Endothelial cell of umbilical vein (primary cell): ENCODE results near the gene SAP30. TPM values are rescaled to one million over a fixed set of nuclear protein-coding genes. Genes with fewer than 3 reads are reported as not detected.

ENCODE experiments used
- BruUV-seq: library from RNA; stranded (reverse); fragments of 400-500 nt; replicated peaks from 2 replicates; lab custom pipeline; 2021; lab: Mats Ljungman, UMichigan
- CTCF ChIA-PET: fragments of 300-600, 350-600 bp; sonication (Branson Sonifier 250); formaldehyde crosslinking; loops from one replicate; lab custom pipeline; 2021; ENCODE audit warnings: antibody characterized with exemption, inconsistent platforms; lab: Charles Lee
- POLR2A ChIA-PET: fragments of 300-600, 350-600 bp; sonication (Branson Sonifier 250); formaldehyde crosslinking; loops from one replicate; lab custom pipeline; 2021; ENCODE audit warnings: antibody characterized with exemption, inconsistent platforms; lab: Charles Lee
- DNase-seq: peaks from one replicate; pipeline ENCODE4 v3.0.0-alpha.2; 2011; ENCODE audit warnings: low read depth, low spot score
- FAIRE-seq: peaks from 2 replicates; lab custom pipeline; 2011; peaks lifted over from hg19 to GRCh38; lab: Jason Lieb, UNC
- H2AFZ ChIP-seq: 2 replicates; pipeline ENCODE4 v1.6.0; 2012; ENCODE audit warnings: low read depth, low read length, control low read depth, inconsistent platforms
- H3K27ac ChIP-seq: 2 replicates; pipeline ENCODE4 v1.5.1; 2011; ENCODE audit warnings: low read depth, mild to moderate bottlenecking, control low read depth, low read length, moderate library complexity; ENCODE audit not compliant: insufficient read depth
- H3K27me3 ChIP-seq, 2 experiments: 2 replicates each; pipeline versions ENCODE4 v1.6.0 to v1.6.1; 2011; ENCODE audit warnings: low read length in 2 of 2, mixed read lengths in 1 of 2; ENCODE audit not compliant: control insufficient read depth in 2 of 2, insufficient read depth in 2 of 2
- H3K36me3 ChIP-seq, 2 experiments: 2 replicates in 1 of 2; 3 replicates in 1 of 2; pipeline ENCODE4 v1.5.1; 2011; ENCODE audit warnings: low read length in 2 of 2, mild to moderate bottlenecking in 1 of 2, moderate library complexity in 1 of 2; ENCODE audit not compliant: control insufficient read depth in 2 of 2, insufficient read depth in 2 of 2; ENCODE audit errors: extremely low read depth in 1 of 2
- H3K4me1 ChIP-seq: 3 replicates; pipeline ENCODE4 v1.5.1; 2011; ENCODE audit warnings: mild to moderate bottlenecking, low read length; ENCODE audit not compliant: control insufficient read depth, insufficient read depth; ENCODE audit errors: extremely low read depth
- H3K4me2 ChIP-seq: 2 replicates; pipeline ENCODE4 v1.6.1; 2011; ENCODE audit warnings: low read length, control low read depth, mixed read lengths; ENCODE audit not compliant: insufficient read depth
- H3K4me3 ChIP-seq, 3 experiments: fragments of 200-600 bp in 1 of 3; sonication (generic), shearing (Covaris generic) in 1 of 3; replicated peaks in 1 of 3; 2 replicates each; pipeline ENCODE4 v1.5.1; 2011 to 2016; ENCODE audit warnings: control low read depth in 3 of 3, low read length in 3 of 3, mild to moderate bottlenecking in 2 of 3, inconsistent platforms in 1 of 3, low read depth in 1 of 3, moderate library complexity in 1 of 3; ENCODE audit not compliant: insufficient read depth in 1 of 3
- H3K79me2 ChIP-seq: 2 replicates; pipeline ENCODE4 v1.6.0; 2012; ENCODE audit warnings: low read length, inconsistent platforms; ENCODE audit not compliant: control insufficient read depth, insufficient read depth
- H3K9ac ChIP-seq: replicated peaks from 2 replicates; pipeline ENCODE3; 2011; ENCODE audit warnings: low read length, control low read depth; ENCODE audit not compliant: insufficient read depth; ENCODE audit errors: extremely low read depth
- H3K9me1 ChIP-seq: replicated peaks from 3 replicates; pipeline ENCODE4 v1.6.0; 2011; ENCODE audit warnings: mild to moderate bottlenecking, low read length; ENCODE audit not compliant: control insufficient read depth, insufficient read depth; ENCODE audit errors: extremely low read depth
- H3K9me3 ChIP-seq: replicated peaks from 2 replicates; pipeline ENCODE4 v1.5.1; 2012; ENCODE audit warnings: low read length, inconsistent platforms; ENCODE audit not compliant: control insufficient read depth, insufficient read depth
- H4K20me1 ChIP-seq: replicated peaks from 2 replicates; pipeline ENCODE3; 2011; ENCODE audit warnings: mild to moderate bottlenecking, low read length; ENCODE audit not compliant: control insufficient read depth, insufficient read depth; ENCODE audit errors: extremely low read depth
- CTCF ChIP-seq, 2 donors: IDR thresholded peaks; 1 replicate in 1 of 2; 2 replicates in 1 of 2; pipeline ENCODE4 v1.5.1; 2011; ENCODE audit warnings: low read length in 2 of 2, mild to moderate bottlenecking in 2 of 2, moderate library complexity in 2 of 2, control low read depth in 1 of 2, inconsistent platforms in 1 of 2, low read depth in 1 of 2; ENCODE audit not compliant: insufficient read depth in 1 of 2; ENCODE audit errors: extremely low read depth in 1 of 2
- EZH2 ChIP-seq: IDR thresholded peaks from 2 replicates; pipeline ENCODE4 v1.6.1; 2012; ENCODE audit warnings: borderline replicate concordance, low read depth, mild to moderate bottlenecking, moderate library complexity, low read length, inconsistent platforms; ENCODE audit not compliant: severe bottlenecking
- FOS ChIP-seq: IDR thresholded peaks from 2 replicates; pipeline ENCODE4 v1.6.1; 2011; ENCODE audit warnings: mild to moderate bottlenecking, low read length, moderate library complexity, borderline replicate concordance; ENCODE audit not compliant: insufficient read depth
- GATA2 ChIP-seq: IDR thresholded peaks from 2 replicates; pipeline ENCODE4 v1.7.0; 2011; ENCODE audit warnings: low read depth, mild to moderate bottlenecking, moderate library complexity, mixed read lengths, low read length; ENCODE audit not compliant: insufficient read length, insufficient read depth
- JUN ChIP-seq: IDR thresholded peaks from 2 replicates; pipeline ENCODE4 v1.6.1; 2011; ENCODE audit warnings: borderline replicate concordance, low read depth; ENCODE audit not compliant: insufficient read length, insufficient read depth
- MAX ChIP-seq: IDR thresholded peaks from 2 replicates; pipeline ENCODE4 v1.6.1; 2011; ENCODE audit not compliant: insufficient read depth, insufficient read length
- MYC ChIP-seq: IDR thresholded peaks from one replicate; pipeline ENCODE4 v1.6.1; 2011; ENCODE audit warnings: mild to moderate bottlenecking, low read depth, low read length
- POLR2A ChIP-seq: IDR thresholded peaks from 2 replicates; pipeline ENCODE4 v1.6.1; 2012; ENCODE audit warnings: low read depth, mild to moderate bottlenecking, control low read depth, low read length
- POLR2AphosphoS5 ChIP-seq: IDR thresholded peaks from 2 replicates; pipeline ENCODE4 v1.6.1; 2012; ENCODE audit warnings: low read depth, mild to moderate bottlenecking, control low read depth, low read length, moderate library complexity; ENCODE audit not compliant: insufficient read depth
- dilution Hi-C: fragments of 300-500 bp; cut with MboI; formaldehyde crosslinking; loops from one replicate; pipeline ENCODE4 v1.15.0; 2019; ENCODE audit warnings: low sequenced_read_pairs; ENCODE audit not compliant: extremely low pct_ligation_motif_present
- intact Hi-C: fragments of 100-400 bp; cut with micrococcal nuclease; formaldehyde crosslinking; loops from one replicate; pipeline ENCODE4 v1.10.0; 2022
- polyA plus RNA-seq, 4 experiments: library from polyadenylated mRNA; depleted of rRNA in 3 of 4; stranded (reverse) in 3 of 4; unstranded in 1 of 4; fragments of >200 nt; gene quantifications; 2 replicates each; pipeline versions ENCODE4 v1.2.1 to v1.2.3, GENCODE V29; 2011 to 2012; ENCODE audit warnings: missing spikeins in 1 of 4
- total RNA-seq: library from RNA; stranded (reverse); gene quantifications from 2 replicates; pipeline ENCODE4 v1.2.3, GENCODE V29; 2021

SAP30 gene
- total and polyA plus RNA-seq, 2 donors (not counting 3 experiments of a cell fraction or from before 2014, with no cell fraction given): 9.9 to 23.8 TPM

GRCh38 chr4:173403051-173403450 lies 32.3 kb downstream of the SAP30 start:
- H3K9me3 ChIP-seq: no peaks in the 10 kb centered on the region
- no peak overlapping the region for H3K4me2 ChIP-seq
- ChIA-PET POLR2A (no interaction called here), CTCF (interaction anchor here (1.0 to 2.0 kb wide), 5 partner anchors 10 to 389 kb away, joined by 3 to 4 read pairs (median 4); no protein-coding TSS in a partner anchor)
- intact Hi-C loops (no loop called here), dilution Hi-C loops (no loop called here)
- no peaks in the 10 kb centered on the region for H3K79me2 ChIP-seq
- H3K4me1 ChIP-seq: no peaks in the 10 kb centered on the region
- H3K27me3 ChIP-seq: no peaks in the 10 kb centered on the region
- TF ChIP-seq GATA2 (no peak), POLR2A (no peak)
- no peaks in the 10 kb centered on the region for H3K9me1 ChIP-seq
- H3K4me3 ChIP-seq: no peak overlapping the region
- H3K36me3 ChIP-seq: no peaks in the 10 kb centered on the region
- DNase-seq: no peak
- H2AFZ ChIP-seq: no peak overlapping the region
- H3K27ac ChIP-seq: no peak overlapping the region
- H3K9ac ChIP-seq: no peak overlapping the region
- FAIRE-seq: no peak
- no peaks in the 10 kb centered on the region for H4K20me1 ChIP-seq
- no TSS peak for BruUV-seq

GRCh38 chr4:173404296-173404865 lies 33.6 kb downstream of the SAP30 start:
- TF ChIP-seq JUN (no peak), CTCF (IDR thresholded peaks at IDR 0.05; ENCODE audit: extremely low read depth in 1 of 2, insufficient read depth in 1 of 2, low read depth in 1 of 2, low read length in 2 of 2) (no peak), FOS (no peak), EZH2 (no peak), GATA2 (no peak), MYC (no peak), MAX (no peak), POLR2AphosphoS5 (no peak), POLR2A (no peak)
- H3K4me3 ChIP-seq: no peak overlapping the region
- H4K20me1 ChIP-seq: no peaks in the 10 kb centered on the region
- no peak overlapping the region for H3K4me2 ChIP-seq
- no peaks in the 10 kb centered on the region for H3K4me1 ChIP-seq
- FAIRE-seq (no peak), DNase-seq (no peak)
- H3K9me3 ChIP-seq: no peaks in the 10 kb centered on the region
- H3K27me3 ChIP-seq: no peaks in the 10 kb centered on the region
- dilution Hi-C loops: no loop called here
- no peaks in the 10 kb centered on the region for H3K79me2 ChIP-seq
- H3K9ac ChIP-seq: no peak overlapping the region
- H3K9me1 ChIP-seq: no peaks in the 10 kb centered on the region
- CTCF ChIA-PET: interaction anchor here (2.0 kb wide), 1 partner anchor 16 kb away, joined by 4 read pairs; no protein-coding TSS in a partner anchor
- H3K27ac ChIP-seq: no peak overlapping the region
- POLR2A ChIA-PET: no interaction called here
- BruUV-seq: no TSS peak
- no peak overlapping the region for H2AFZ ChIP-seq
- H3K36me3 ChIP-seq: no peaks in the 10 kb centered on the region
- intact Hi-C loops: loop anchor here (1.0 kb wide), 1 partner anchor 8 kb away; no protein-coding TSS in a partner anchor
